NCI-H774 (cell line): ENCODE measurements around the gene MMP23B.
"Not testable (repeated sequence)": the region's sequence is repeated elsewhere in the genome, so short reads cannot be mapped to it uniquely, and the experiment has no call there.

ENCODE experiments used
- DNase-seq: peaks from one replicate; lab custom pipeline; 2025; lab: John Stamatoyannopoulos, UW

MMP23B gene

GRCh38 chr1:1631782-1632420 is at the start of gene MMP23B:
MMP23B (plus strand) TSS chr1:1632173; CDS start chr1:1632219, 46 bp downstream.
- no peak for DNase-seq

GRCh38 chr1:1582585-1583346 is 49.2 kb upstream of the MMP23B start:
- no peak for DNase-seq

- DNase-seq, result no peak
Measured at GRCh38 chr1:1583347-1584010, 48.5 kb upstream of the MMP23B start.

DNA sequence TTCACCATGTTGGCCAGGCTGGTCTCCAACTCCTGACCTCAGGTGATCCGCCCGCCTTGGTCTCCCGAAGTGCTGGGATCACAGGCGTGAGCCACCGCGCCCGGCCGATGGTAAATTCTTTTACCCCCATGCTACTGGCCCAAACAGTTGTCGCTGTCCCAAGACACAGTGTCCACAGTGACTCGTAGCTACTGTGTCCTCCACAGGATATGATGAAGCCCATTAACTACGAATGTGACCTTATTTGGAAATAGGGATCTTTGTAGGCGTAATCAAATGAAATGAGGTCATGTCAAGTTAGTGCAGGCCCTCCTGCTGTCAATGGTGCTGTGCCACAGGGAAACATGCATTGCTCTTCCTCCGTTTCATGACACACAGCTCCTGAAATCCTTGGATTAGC is 40.5 kb upstream of the MMP23B start:
- DNase-seq, result no peak

DNA sequence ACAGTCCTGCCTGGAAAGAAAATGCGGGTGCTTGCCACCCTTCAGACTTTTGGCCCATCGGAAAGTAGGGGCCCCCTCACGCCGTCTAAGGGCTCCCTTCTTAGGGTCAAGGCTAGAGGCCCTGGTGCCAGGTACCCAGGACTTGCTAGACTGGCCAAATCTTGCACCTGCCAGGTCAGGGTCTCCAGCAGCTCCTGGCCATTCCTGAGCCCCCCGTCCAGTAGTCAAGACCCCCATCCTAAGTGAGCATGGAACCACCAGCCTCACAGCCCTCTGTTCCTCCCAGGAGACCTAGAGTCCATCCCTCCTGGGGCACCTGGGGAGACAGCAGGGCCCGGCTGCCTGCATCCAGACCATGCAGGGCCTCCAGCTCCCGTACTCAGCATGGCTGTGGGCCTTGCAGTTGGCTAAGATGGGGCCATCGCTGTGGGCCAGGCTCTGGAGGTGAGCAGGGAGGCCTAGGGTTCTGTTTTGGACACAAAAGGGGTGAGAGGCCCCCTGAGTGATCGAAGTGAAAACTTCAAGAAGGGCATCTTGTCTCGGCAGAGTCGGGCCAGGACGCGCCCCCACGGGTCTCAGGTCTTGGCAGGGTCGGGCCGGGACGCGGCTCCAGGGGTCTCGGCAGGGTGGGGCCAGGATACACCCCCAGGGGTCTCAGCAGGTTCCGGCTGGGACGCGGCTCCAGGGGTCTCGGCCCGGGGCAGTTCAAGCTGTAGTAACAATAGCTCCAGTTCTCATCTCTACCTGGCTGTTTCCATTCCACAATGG is 38.0 kb upstream of the MMP23B start:
- no peak for DNase-seq

GRCh38 chr1:1594602-1595260 is 37.2 kb upstream of the MMP23B start:
- DNase-seq, result no peak

GRCh38 chr1:1595341-1595740 is 36.6 kb upstream of the MMP23B start:
- DNase-seq, result not testable (repeated sequence)

GRCh38 chr1:1596493-1597274 is 35.3 kb upstream of the MMP23B start:
- no peak for DNase-seq

DNA sequence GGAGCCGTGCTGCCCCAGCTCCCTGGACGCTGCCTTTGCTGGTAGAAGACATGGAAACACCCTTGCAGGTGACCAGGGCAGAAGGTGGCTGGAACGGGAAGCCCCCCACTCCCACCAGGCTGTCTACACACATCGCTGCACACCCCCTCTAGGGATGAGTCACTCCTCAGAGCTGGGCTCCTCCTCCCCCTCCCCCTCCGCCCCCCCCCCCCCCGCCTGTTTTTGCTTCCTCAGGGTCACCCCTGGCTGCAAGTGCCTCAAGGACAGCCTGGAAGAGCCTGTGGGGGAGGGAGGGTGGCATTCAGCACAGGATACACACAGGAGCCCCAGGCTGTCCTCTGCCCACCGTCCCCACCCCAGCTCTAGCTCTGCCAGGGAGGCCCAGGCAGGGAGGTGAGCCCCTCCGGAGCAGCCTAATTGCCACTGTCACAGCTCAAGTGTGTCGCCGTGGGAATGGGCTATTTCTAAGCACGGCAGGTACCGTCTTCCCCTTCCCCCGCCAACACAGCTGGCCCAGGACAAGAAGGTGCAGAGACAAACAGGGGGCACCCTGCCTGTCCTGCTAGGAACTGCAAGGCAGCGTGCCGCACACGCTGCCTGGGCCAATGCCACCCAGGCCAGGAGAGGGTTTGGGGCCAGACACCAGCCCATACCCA is 34.6 kb upstream of the MMP23B start:
- no peak for DNase-seq

GRCh38 chr1:1598051-1598719 is 33.8 kb upstream of the MMP23B start:
- DNase-seq, result no peak

- DNase-seq, result no peak
Measured at GRCh38 chr1:1598720-1599029, 33.3 kb upstream of the MMP23B start.

DNA sequence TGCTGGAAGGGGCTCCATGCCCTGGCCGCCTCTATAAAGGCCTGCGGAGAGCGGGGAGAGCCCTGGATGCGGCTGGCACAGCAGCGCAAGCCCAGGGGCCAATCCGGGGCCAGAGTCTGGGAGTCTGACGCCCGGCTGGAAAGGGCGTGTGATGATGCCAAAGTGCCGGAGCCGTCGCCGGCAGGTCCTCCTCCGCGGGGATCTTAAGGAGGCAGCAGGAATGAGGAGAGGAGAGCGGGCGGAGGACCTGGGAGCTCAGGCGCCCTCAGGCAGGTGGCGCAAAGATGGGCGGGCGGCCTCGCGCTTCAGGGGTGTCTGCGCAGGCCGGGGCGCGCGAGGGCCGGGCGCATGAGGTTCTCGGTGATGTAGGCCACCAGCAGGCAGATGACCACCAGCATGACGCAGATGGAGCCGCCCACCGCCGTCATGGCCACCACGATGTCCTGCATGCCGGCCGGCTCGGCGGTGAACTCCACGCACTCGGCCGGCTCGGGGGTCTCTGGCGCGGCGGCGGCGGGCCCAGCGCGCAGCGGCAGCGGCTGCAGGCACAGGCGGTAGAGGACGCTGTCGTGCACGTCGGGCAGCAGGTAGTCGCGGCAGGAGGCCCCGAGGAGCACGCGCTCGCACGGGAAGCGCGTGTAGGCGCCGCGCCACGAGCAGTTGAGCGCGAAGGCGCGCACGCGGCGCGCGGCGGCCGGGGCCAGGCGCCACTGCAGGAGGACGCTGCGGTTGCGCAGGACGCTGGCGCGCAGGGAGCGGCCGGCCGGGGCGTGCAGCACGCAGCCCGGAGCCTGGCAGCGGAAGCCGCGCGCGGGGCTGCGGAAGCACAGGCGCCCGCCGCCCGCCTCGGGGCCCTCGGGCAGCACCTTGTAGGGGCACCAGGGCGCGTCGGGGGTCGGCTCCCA is 32.7 kb upstream of the MMP23B start:
- no peak for DNase-seq

DNA sequence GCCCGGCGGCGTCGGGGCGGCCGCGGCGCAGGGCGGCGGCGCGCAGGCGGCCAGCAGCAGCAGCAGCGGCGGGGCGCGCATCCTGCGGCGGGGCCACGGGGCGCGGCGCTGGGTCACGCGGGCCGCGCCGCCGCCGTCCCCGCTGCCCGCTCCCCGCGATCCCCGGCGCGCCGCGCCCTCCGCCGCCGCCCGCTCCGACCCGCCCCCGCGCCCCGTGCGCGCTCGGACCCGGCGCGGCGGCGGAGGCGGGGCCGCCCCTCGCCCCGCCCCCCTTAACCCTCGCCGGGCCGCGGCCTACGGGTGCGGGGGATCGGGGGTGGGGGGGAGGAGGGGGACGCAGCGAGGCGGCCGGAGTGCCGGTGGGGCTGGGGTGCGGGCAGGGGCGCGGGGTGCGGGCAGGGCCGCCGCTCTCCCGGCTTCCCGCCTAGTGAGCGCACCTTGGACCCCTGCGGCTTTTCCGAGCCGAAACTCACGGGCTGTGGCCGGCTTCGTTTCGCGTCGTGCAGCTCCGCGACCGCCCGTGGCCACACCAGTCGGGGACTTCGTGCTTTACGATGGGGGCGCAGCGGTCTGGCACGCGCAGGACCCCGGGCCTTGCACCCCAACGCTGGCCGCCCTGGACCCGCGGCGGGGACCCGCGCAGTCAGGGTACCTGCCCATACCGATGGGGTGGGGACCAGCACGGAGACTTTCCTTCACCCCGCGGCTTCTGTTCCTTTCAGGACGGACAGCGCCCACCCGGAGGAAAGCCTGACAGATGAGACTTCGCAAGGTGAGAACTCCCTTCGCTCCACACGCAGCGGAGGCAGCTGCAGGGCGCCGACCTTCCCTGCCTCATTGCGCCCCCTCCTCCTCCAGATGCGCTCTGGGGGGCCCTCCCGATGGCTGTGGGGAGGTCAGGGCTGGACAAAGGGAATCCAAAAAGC is 31.8 kb upstream of the MMP23B start, which contains the start of gene FNDC10:
Gene FNDC10 (minus strand): TSS at position 201 of the 926 bp plus-strand sequence. CDS start 120 bp downstream, at position 81.
- no peak for DNase-seq

DNA sequence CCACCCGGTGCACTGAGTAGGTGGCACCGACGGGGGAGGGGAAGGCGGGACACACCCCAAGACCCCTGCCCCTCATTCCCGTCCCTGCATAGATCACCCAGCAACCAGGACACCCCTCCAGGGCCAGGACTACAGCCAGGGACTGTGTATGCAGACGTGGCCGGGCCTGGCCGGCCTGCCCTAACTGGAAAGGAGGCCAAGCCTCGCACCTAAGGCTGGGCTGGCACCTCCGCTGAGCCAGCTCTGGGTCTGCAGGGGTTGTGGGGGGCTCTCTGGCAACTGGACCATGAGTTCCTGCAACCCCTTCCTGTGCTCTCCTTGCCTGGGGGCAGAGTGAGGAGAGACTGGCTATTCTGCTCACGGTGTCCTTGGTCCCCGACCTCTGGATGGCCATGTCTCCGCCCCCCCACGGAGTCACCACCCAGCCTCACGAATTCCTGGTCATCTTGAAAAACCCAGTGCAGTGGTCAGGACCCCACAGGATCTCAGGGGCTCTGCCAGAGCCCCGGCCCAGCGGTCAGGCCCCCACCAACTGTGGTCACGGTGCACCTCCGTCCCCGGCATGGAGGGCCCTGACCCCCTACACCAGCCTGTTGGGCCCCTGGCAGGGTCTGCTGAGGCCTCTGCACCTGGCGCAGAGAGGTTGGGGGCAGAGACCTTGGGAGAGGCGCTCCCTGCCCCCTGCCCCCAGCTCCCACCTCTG is 31.0 kb upstream of the MMP23B start:
- DNase-seq, result no peak

DNA sequence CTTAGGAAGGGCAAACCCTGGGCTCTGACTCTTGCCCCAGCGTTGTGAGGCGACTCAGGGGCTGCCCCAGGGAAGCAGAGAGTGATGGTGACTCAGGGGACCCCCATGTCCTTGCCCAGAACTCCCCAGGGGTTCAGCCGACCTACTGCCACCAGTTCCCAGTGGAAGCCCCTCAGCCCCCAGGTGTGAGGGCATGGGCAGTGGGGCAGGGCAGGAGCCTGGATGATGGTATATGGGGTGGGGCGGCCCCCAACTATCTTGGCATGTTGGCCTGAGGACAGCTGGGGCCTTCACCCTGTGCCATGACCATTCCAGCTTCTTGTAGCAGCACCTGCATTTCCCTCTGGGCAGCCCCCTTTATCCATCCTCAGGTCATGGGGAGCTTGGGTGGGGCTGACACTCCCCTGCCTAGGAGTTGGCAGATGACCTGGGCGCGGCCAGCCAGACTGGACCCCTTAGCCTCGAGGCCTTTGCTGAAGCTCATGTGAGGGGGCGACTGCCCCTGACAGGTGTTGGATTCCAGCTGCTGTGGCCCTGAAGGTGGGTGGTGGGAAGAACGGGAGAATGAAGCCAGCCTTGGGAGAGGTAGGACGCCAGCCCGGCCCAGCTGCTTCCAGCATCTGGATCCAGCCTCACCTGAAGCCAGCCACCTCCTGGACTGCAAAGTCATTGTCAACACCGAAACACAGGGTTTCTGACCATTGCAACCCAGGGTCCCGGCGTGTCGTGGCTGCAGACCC is 30.2 kb upstream of the MMP23B start:
- DNase-seq, result no peak

DNA sequence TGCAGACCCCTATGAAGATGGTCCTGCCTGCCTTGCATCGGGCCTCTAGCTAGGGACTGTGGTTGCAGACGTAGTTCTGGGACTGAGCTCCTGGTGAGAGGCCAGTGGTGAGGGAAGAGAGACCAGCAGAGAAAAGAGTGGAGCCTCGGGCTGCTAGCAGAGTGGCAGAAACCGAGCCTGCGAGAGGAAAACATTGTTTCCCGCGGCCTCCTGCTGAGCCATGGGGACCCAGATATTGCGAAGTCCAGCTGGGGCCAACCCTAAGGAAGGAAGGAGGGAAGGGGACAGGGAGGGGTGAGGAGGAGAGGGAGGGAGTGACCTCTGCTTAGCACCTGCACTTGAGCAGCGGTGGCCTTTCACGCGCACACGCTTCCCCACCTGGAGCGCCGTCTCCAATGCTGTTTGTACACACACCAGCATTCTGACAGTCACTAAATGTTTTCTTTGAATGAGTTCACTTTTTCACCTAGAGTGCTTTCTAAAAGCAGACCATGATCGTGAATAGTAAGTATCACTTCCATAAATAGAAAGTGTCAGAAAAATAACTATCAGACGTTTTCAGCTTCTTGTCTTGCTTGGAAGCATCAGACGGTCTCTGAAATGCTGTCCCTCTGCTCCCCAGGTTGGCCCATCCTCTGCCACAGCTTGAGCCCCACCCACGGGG is 29.5 kb upstream of the MMP23B start:
- no peak for DNase-seq
